Stimulated activated naive CD8-positive, alpha-beta T cell treated with anti-CD3 and anti-CD28 coated beads, Interleukin-15, amount 100 ng/mL, for 72 hours (primary cell): ENCODE data around the gene ANAPC2.

Experiments
- ATAC-seq: fragments of 150-1000 bp; cut with Tn5 transposase; 2 replicates; pipeline ENCODE4 v1.10.0; 2021; ENCODE audit warnings: mild to moderate bottlenecking, moderate library complexity
- DNase-seq, 2 donors: peaks; one replicate each; pipeline ENCODE4 v3.0.0; 2021 to 2022
- H3K27ac Mint-ChIP-seq, 2 donors: one replicate each; pipeline ENCODE4 v1.8.0; 2022; ENCODE audit warnings: mild to moderate bottlenecking in 2 of 2, mixed read lengths in 2 of 2, moderate library complexity in 2 of 2
- H3K27me3 Mint-ChIP-seq: one replicate; pipeline ENCODE4 v1.8.0; 2022; ENCODE audit warnings: mixed read lengths
- H3K4me1 Mint-ChIP-seq: one replicate; pipeline ENCODE4 v1.8.0; 2022; ENCODE audit warnings: mild to moderate bottlenecking, mixed read lengths
- H3K4me3 Mint-ChIP-seq, 2 donors: one replicate each; pipeline ENCODE4 v1.8.0; 2022; ENCODE audit warnings: mild to moderate bottlenecking in 2 of 2, mixed read lengths in 2 of 2, moderate library complexity in 1 of 2
- H3K9me3 Mint-ChIP-seq, 2 donors: one replicate each; pipeline ENCODE4 v1.8.0; 2022; ENCODE audit warnings: mixed read lengths in 2 of 2

ANAPC2 gene

GRCh38 chr9:137228968-137229896, 40.9 kb upstream of the ANAPC2 start:
- no peaks in the 10 kb centered on the region for H3K9me3 Mint-ChIP-seq
- no peak for ATAC-seq
- peaks cover 41% of the 10 kb centered on the region for H3K27me3 Mint-ChIP-seq
- no peak overlapping the region for H3K4me3 Mint-ChIP-seq
- peaks cover 19% of the 10 kb centered on the region for H3K4me1 Mint-ChIP-seq
- H3K27ac Mint-ChIP-seq: no peak overlapping the region
- DNase-seq: no peak

GRCh38 chr9:137228506-137228967, 40.2 kb upstream of the ANAPC2 start:
- Mint-ChIP-seq H3K4me3 (no peak overlapping the region), H3K9me3 (no peaks in the 10 kb centered on the region), H3K27me3 (peaks cover 38% of the 10 kb centered on the region), H3K27ac (no peak overlapping the region), H3K4me1 (peaks cover 24% of the 10 kb centered on the region)
- DNase-seq (no peak), ATAC-seq (no peak)

- Mint-ChIP-seq H3K4me1 (peaks cover 26% of the 10 kb centered on the region), H3K9me3 (no peaks in the 10 kb centered on the region), H3K27ac (peak overlapping the region in 1 of 2 donors; percentile 57), H3K27me3 (peaks cover 38% of the 10 kb centered on the region), H3K4me3 (no peak overlapping the region)
- DNase-seq: no peak
- ATAC-seq: no peak
Measured at GRCh38 chr9:137227853-137228505, 39.6 kb upstream of the ANAPC2 start.

GRCh38 chr9:137227054-137227852, 38.9 kb upstream of the ANAPC2 start, which contains the start of gene RNF224:
RNF224 (plus strand) TSS chr9:137227502; CDS start chr9:137228336, 834 bp downstream.
- H3K4me3 Mint-ChIP-seq: no peak within 1 kb of the TSS
- H3K9me3 Mint-ChIP-seq: no peaks in the 10 kb centered on the region
- peaks cover 35% of the 10 kb centered on the region for H3K27me3 Mint-ChIP-seq
- DNase-seq: peak; percentile 86
- H3K27ac Mint-ChIP-seq: peak within 1 kb of the TSS in 1 of 2 donors; percentile 57
- ATAC-seq: peak; percentile 65
- peaks cover 30% of the 10 kb centered on the region for H3K4me1 Mint-ChIP-seq

GRCh38 chr9:137226338-137227053, 38.1 kb upstream of the ANAPC2 start:
- peaks cover 28% of the 10 kb centered on the region for H3K27me3 Mint-ChIP-seq
- H3K4me1 Mint-ChIP-seq: peaks cover 30% of the 10 kb centered on the region
- ATAC-seq (no peak), DNase-seq (no peak)
- no peak overlapping the region for H3K27ac Mint-ChIP-seq
- H3K4me3 Mint-ChIP-seq: no peak overlapping the region
- no peaks in the 10 kb centered on the region for H3K9me3 Mint-ChIP-seq

GRCh38 chr9:137225699-137226331, 37.5 kb upstream of the ANAPC2 start:
- Mint-ChIP-seq H3K4me1 (peaks cover 30% of the 10 kb centered on the region), H3K27ac (no peak overlapping the region), H3K27me3 (peaks cover 21% of the 10 kb centered on the region), H3K9me3 (no peaks in the 10 kb centered on the region), H3K4me3 (no peak overlapping the region)
- ATAC-seq (no peak), DNase-seq (no peak)

- Mint-ChIP-seq H3K4me1 (peaks cover 30% of the 10 kb centered on the region), H3K27ac (peak within 1 kb of the TSS; percentile 7 to 90), H3K9me3 (no peaks in the 10 kb centered on the region), H3K27me3 (peaks cover 21% of the 10 kb centered on the region), H3K4me3 (peak within 1 kb of the TSS; percentile 71 to 95)
- DNase-seq (no peak), ATAC-seq (no peak)
Measured at GRCh38 chr9:137224830-137225694, 36.7 kb upstream of the ANAPC2 start, which contains the start of gene CYSRT1. CYSRT1 (plus strand) TSS chr9:137225174; CDS start chr9:137225622, 448 bp downstream.

- ATAC-seq: peak; percentile 83
- peak overlapping the region; percentile 25 to 90 for H3K27ac Mint-ChIP-seq
Measured at GRCh38 chr9:137223078-137223970, 35.0 kb upstream of the ANAPC2 start.

GRCh38 chr9:137222190-137223077, 34.1 kb upstream of the ANAPC2 start, which contains the start of gene RNF208:
RNF208 (minus strand) TSS chr9:137222240; CDS start chr9:137221212, 1,028 bp downstream.
- Mint-ChIP-seq H3K27ac (peak within 1 kb of the TSS; percentile 25 to 68), H3K4me3 (peak within 1 kb of the TSS; percentile 95)

More at GRCh38 chr9:137223078-137223970, 35.0 kb upstream of the ANAPC2 start:
- H3K9me3 Mint-ChIP-seq: no peaks in the 10 kb centered on the region
- H3K4me1 Mint-ChIP-seq: peaks cover 30% of the 10 kb centered on the region
- H3K27me3 Mint-ChIP-seq: peaks cover 8% of the 10 kb centered on the region
- DNase-seq: peak; percentile 98 to 99
- H3K4me3 Mint-ChIP-seq: peak overlapping the region; percentile 95

GRCh38 chr9:137221506-137222111, 33.2 kb upstream of the ANAPC2 start:
- ATAC-seq: no peak
- peak overlapping the region; percentile 9 to 29 for H3K4me3 Mint-ChIP-seq
- H3K9me3 Mint-ChIP-seq: no peaks in the 10 kb centered on the region
- DNase-seq: no peak
- H3K27ac Mint-ChIP-seq: no peak overlapping the region
- peaks cover 22% of the 10 kb centered on the region for H3K4me1 Mint-ChIP-seq
- H3K27me3 Mint-ChIP-seq: no peaks in the 10 kb centered on the region

More at GRCh38 chr9:137222190-137223077, 34.1 kb upstream of the ANAPC2 start, which contains the start of gene RNF208:
- Mint-ChIP-seq H3K9me3 (no peaks in the 10 kb centered on the region), H3K27me3 (peaks cover 3% of the 10 kb centered on the region), H3K4me1 (peaks cover 25% of the 10 kb centered on the region)
- DNase-seq (peak in 1 of 2 donors; percentile 51), ATAC-seq (peak; percentile 13)

- H3K27me3 Mint-ChIP-seq: no peaks in the 10 kb centered on the region
- no peak for ATAC-seq
- no peak for DNase-seq
- H3K4me3 Mint-ChIP-seq: peak overlapping the region; percentile 49 to 64
- no peaks in the 10 kb centered on the region for H3K9me3 Mint-ChIP-seq
- no peak overlapping the region for H3K27ac Mint-ChIP-seq
- H3K4me1 Mint-ChIP-seq: peaks cover 22% of the 10 kb centered on the region
Measured at GRCh38 chr9:137221095-137221505, 32.7 kb upstream of the ANAPC2 start.
